NCI-H748 (cell line): ENCODE results near the gene ITIH5.

Experiments used
- DNase-seq: peaks from one replicate; lab custom pipeline; 2025; ENCODE audit not compliant: unreplicated experiment; lab: John Stamatoyannopoulos, UW

ITIH5 gene

GRCh38 chr10:7634142-7634894, 32.4 kb downstream of the ITIH5 start:
- no peak for DNase-seq

DNA sequence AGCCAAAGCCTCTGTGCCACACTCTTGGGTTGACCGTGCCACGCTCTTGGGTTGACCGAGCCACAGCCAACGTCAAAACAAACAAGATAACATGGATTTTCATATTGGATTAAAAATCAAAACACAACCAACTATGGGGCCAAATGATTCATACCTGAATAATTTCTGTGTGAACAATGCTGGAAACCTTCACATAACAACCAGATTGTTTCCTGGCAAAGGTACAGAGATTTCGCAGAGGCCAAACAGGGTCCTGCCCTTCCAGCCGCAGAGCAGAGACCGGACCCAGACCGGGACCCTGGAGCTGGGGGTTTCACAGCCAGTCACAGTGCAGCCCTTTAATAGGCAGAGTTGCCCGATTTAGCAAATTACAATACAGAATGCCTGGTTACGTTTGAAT, 40.5 kb downstream of the ITIH5 start:
- DNase-seq = no peak

- DNase-seq = no peak
Measured at GRCh38 chr10:7625836-7626235, 40.9 kb downstream of the ITIH5 start.

- DNase-seq = no peak
Measured at GRCh38 chr10:7625009-7625408, 41.8 kb downstream of the ITIH5 start.

DNA sequence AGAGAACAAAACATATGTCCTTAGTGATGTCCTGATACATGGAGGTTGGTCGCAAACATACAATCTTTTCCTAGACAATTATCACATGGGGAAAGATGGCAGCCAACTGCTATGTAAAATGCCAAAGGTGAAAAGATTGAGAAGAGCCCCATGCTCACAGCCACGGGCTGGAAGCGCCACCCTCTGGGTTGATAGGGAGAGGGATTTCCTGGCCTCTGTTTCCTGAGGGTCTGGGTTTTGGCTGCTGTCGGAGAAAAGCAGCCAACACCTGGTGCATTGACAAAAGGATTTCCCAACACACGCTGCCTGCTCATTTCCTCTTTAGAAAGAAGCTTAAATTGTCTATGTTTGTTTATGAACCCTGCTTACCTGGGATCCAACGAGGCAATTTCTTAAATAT, 43.8 kb downstream of the ITIH5 start:
- DNase-seq = peak; percentile 0

GRCh38 chr10:7618461-7618860, 48.3 kb downstream of the ITIH5 start:
- peak; percentile 4 for DNase-seq

GRCh38 chr10:7611909-7612308, 54.9 kb downstream of the ITIH5 start:
- no peak for DNase-seq

GRCh38 chr10:7610651-7611389, 55.9 kb downstream of the ITIH5 start:
- no peak for DNase-seq

DNA sequence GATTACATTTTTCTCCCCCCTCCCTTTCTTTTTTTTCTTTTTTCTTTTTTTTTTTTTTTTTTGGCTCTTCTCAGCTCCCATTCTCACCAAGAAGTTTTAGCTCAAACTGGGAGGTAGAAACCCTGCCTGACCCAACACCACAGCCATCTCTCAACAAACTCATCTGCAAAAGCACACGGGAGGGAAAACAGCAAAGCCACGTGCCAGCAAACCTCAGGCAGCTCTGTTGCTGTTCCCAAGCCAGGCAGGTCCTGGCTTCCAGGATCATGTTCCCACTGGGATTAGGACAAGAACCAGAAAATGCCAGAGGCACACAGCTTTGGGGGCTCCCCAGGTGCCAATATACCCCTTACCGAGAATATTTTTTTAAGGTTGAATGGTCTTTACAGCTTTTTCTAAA, 56.7 kb downstream of the ITIH5 start:
- no peak for DNase-seq

GRCh38 chr10:7609556-7609955, 57.2 kb downstream of the ITIH5 start:
- no peak for DNase-seq

GRCh38 chr10:7608001-7608400, 58.8 kb downstream of the ITIH5 start:
- no peak for DNase-seq

DNA sequence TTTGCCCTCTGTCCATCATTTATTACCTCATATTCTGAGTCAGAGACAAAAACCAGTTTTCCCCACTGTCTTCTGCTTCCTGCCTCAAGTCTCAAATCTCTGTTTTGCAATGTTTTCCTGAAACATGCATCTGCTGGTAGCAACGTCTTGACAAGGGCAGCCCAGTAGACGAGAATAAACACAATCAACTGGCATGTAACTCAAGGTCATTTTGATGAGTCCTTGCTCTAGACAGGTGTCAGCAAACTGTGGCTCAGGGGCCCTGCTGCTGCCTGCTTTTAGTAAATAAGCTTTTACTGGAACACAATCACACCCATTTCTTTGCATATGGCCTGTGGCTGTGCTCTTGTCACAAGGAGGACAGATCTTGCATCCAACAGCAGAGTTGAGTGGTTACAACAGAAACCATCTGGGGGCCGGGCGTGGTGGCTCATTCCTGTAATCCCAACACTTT, 59.8 kb downstream of the ITIH5 start:
- DNase-seq = no peak

DNA sequence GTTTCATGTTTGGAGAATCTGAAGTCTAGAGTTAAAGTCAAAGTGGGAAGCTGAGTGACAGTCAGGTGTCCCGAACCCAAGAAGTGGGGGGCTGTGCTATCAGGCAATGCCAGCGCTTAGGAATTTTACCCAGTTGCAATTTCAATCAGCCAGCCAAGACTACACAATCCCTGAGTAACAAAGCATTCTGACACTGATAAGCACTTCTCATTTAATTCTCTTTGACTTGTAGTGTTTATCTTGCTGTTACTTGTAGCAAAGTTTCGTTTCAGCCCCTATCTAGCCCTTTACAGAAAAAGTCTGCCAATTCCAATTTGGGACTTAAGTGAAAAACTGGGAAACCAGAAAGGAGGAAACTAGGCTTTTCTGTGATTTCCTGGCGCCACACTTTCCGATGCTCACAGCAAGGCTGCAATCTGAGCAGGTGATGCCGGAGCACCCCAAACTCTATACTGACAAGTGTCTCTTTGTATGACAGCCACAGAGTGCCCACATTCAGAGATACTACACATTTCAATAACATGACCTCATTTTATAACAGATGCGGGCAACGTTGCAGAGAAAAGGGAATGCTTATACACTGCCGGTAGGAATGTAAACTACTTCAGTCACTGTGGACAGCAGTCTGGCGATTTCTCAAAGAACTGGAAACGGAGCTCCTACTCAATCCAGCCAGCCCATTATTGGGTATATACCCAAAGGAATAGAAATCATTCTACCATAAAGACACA, 61.0 kb downstream of the ITIH5 start:
- no peak for DNase-seq

DNA sequence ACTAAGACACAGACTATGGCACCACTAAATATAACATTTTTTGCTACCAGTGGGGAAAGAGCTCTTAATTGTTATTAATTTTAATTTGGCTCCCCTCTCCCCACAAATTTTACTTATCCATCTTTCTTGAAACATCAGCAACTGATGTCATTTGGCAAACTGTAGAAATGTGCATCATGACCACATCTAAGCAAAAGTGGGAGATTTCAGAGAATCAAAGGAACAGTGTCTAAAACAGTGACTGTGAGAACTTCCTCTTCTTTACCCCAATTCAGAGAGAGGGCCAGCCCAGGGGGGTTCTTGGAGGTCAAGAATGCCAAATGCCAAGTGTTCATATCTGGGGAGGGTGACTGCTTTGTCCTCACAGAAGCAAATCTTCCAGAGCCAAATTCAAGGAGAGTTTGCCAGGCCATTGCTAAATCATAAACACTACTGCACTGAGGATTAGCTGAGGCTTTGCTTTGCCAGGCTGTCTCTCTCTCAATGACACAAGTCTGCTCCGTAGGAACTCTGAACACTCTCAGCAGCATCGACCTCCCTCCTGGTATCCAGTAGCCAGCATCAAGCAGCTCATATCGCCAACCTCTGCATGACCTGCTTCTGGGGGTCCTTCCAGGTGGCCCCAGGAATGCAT, 65.6 kb downstream of the ITIH5 start:
- DNase-seq = no peak

DNA sequence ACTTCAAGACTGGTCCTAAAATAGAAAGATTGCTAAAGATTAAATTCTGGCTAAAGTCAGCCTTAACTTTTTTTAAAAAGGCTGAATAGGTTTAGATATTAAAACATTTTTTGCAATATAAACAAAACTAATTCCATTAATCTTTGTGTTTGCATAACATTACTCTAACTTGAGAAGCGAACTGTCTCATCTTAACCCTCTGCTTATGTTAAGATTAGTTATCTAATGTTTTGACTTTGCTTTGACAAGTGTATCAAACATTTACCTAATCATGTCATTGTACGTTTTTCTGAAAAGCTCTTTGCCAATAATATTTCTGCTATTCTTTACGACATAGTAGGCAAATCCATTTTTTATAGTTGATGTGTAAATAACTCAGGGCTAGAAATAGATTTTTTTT, 68.0 kb downstream of the ITIH5 start:
- DNase-seq = no peak

DNA sequence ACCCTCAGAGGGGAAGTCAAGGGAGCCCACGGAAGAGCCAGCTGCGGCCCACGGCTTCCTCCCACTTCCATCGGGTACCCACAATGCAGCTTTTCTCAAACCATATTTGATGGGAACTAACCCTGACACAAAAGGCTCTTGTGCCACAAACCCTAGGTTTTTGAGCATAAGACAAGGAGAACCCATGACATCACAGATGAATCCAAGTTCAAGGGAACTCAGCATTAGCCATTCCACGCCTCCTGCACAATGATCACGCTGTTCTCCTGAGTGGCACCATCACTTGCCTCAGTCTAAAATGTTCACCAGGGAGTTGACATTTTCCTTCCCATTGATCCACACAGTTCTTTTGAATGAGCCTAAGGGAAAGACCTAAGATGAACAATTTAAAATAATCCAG, 70.4 kb downstream of the ITIH5 start:
- DNase-seq = no peak

GRCh38 chr10:7593905-7594304, 72.9 kb downstream of the ITIH5 start:
- DNase-seq = no peak

GRCh38 chr10:7593063-7593462, 73.7 kb downstream of the ITIH5 start:
- no peak for DNase-seq

GRCh38 chr10:7592627-7593026, 74.1 kb downstream of the ITIH5 start:
- no peak for DNase-seq

- DNase-seq = no peak
Measured at GRCh38 chr10:7590271-7590670, 76.5 kb downstream of the ITIH5 start.

GRCh38 chr10:7589748-7590147, 77.0 kb downstream of the ITIH5 start:
- no peak for DNase-seq

GRCh38 chr10:7587865-7588188, 78.9 kb downstream of the ITIH5 start:
- no peak for DNase-seq
